Measurements from ENCODE around the gene ATG5.

DNA sequence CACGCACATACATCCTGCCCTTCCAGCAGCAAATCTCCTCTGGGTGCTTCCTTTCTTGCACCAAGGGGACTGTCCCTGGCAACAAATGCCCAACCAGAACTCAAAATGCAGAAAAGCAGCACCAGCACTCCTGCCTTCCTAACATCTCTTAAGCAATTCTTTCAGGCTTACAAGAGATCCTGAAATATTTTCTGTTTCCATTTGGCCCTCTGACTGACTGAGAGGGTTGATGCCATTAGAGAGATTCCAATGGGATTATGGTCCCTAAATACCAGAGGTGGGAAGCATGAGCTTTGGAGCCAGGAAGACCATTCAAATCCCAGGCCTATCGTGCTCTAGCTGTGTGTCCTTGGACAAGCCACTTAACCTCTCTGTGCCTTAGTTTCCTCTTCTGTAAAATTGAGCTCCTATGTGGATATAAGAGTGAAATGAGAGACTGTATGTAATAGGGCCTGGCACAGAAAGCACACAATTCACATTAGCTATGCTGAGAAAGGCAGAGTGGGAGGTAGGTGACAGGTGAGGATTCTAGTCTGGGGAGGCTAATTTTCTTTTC lies 182.6 kb downstream of the ATG5 start:
- TF ChIP-seq, protein P1, sequence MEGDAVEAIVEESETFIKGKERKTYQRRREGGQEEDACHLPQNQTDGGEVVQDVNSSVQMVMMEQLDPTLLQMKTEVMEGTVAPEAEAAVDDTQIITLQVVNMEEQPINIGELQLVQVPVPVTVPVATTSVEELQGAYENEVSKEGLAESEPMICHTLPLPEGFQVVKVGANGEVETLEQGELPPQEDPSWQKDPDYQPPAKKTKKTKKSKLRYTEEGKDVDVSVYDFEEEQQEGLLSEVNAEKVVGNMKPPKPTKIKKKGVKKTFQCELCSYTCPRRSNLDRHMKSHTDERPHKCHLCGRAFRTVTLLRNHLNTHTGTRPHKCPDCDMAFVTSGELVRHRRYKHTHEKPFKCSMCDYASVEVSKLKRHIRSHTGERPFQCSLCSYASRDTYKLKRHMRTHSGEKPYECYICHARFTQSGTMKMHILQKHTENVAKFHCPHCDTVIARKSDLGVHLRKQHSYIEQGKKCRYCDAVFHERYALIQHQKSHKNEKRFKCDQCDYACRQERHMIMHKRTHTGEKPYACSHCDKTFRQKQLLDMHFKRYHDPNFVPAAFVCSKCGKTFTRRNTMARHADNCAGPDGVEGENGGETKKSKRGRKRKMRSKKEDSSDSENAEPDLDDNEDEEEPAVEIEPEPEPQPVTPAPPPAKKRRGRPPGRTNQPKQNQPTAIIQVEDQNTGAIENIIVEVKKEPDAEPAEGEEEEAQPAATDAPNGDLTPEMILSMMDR (conservative IDR thresholded peaks at IDR 0.05; ENCODE audit: low read length): no peak
- TF ChIP-seq EZH2phosphoT487 (IDR thresholded peaks at IDR 0.05; ENCODE audit: borderline replicate concordance, low read depth, low read length): no peak
